ENCODE measurements around the gene PDE6B.

Gene PDE6B

GRCh38 chr4:602559-602942 lies 22.8 kb upstream of the PDE6B start:
- Histone ChIP-seq H3K9me3 (ENCODE audit: control insufficient read depth, low read length) (no peaks in the 10 kb centered on the region), H3K9ac (ENCODE audit: low read length) (no peak overlapping the region), H3K36me3 (ENCODE audit: control insufficient read depth, insufficient read depth, low read length, severe bottlenecking) (no peaks in the 10 kb centered on the region), H3K27me3 (replicated peaks; ENCODE audit: control insufficient read depth, insufficient read depth, low read length) (peaks cover 27% of the 10 kb centered on the region), H3K4me3 (ENCODE audit: low read length) (no peak overlapping the region), H3K4me1 (ENCODE audit: control insufficient read depth, insufficient read depth, low read length) (no peaks in the 10 kb centered on the region)
- no peak for DNase-seq (ENCODE audit: low read depth)

- Histone ChIP-seq H3K9ac (ENCODE audit: low read length) (no peak overlapping the region), H3K27me3 (replicated peaks; ENCODE audit: control insufficient read depth, insufficient read depth, low read length) (peaks cover 19% of the 10 kb centered on the region), H3K9me3 (ENCODE audit: control insufficient read depth, low read length) (no peaks in the 10 kb centered on the region), H3K4me1 (ENCODE audit: control insufficient read depth, insufficient read depth, low read length) (no peaks in the 10 kb centered on the region), H3K36me3 (ENCODE audit: control insufficient read depth, insufficient read depth, low read length, severe bottlenecking) (no peaks in the 10 kb centered on the region), H3K4me3 (ENCODE audit: low read length) (no peak overlapping the region)
- DNase-seq (ENCODE audit: low read depth) = no peak
These were observed 21.2 kb upstream of the PDE6B start for GRCh38 chr4:604131-604530.

GRCh38 chr4:605702-606425 lies 19.5 kb upstream of the PDE6B start:
- H3K36me3 ChIP-seq (ENCODE audit: control insufficient read depth, insufficient read depth, low read length, severe bottlenecking) = no peaks in the 10 kb centered on the region
- H3K4me3 ChIP-seq (ENCODE audit: low read length) = no peak overlapping the region
- no peaks in the 10 kb centered on the region for H3K9me3 ChIP-seq (ENCODE audit: control insufficient read depth, low read length)
- no peaks in the 10 kb centered on the region for H3K4me1 ChIP-seq (ENCODE audit: control insufficient read depth, insufficient read depth, low read length)
- H3K9ac ChIP-seq (ENCODE audit: low read length) = no peak overlapping the region
- peaks cover 10% of the 10 kb centered on the region for H3K27me3 ChIP-seq (replicated peaks; ENCODE audit: control insufficient read depth, insufficient read depth, low read length)
- DNase-seq (ENCODE audit: low read depth) = no peak

- H3K36me3 ChIP-seq (ENCODE audit: control insufficient read depth, insufficient read depth, low read length, severe bottlenecking) = no peaks in the 10 kb centered on the region
- no peak overlapping the region for H3K9ac ChIP-seq (ENCODE audit: low read length)
- H3K9me3 ChIP-seq (ENCODE audit: control insufficient read depth, low read length) = no peaks in the 10 kb centered on the region
- no peak for DNase-seq (ENCODE audit: low read depth)
- peaks cover 17% of the 10 kb centered on the region for H3K27me3 ChIP-seq (replicated peaks; ENCODE audit: control insufficient read depth, insufficient read depth, low read length)
- no peaks in the 10 kb centered on the region for H3K4me1 ChIP-seq (ENCODE audit: control insufficient read depth, insufficient read depth, low read length)
- H3K4me3 ChIP-seq (ENCODE audit: low read length) = no peak overlapping the region
These were observed 17.1 kb upstream of the PDE6B start for GRCh38 chr4:608236-608635.

GRCh38 chr4:609400-610050 lies 15.8 kb upstream of the PDE6B start:
- no peak overlapping the region for H3K4me3 ChIP-seq (ENCODE audit: low read length)
- H3K4me1 ChIP-seq (ENCODE audit: control insufficient read depth, insufficient read depth, low read length) = no peaks in the 10 kb centered on the region
- no peak for DNase-seq (ENCODE audit: low read depth)
- no peaks in the 10 kb centered on the region for H3K36me3 ChIP-seq (ENCODE audit: control insufficient read depth, insufficient read depth, low read length, severe bottlenecking)
- no peaks in the 10 kb centered on the region for H3K9me3 ChIP-seq (ENCODE audit: control insufficient read depth, low read length)
- H3K9ac ChIP-seq (ENCODE audit: low read length) = no peak overlapping the region
- H3K27me3 ChIP-seq (replicated peaks; ENCODE audit: control insufficient read depth, insufficient read depth, low read length) = peaks cover 29% of the 10 kb centered on the region

- DNase-seq (ENCODE audit: low read depth) = peak; percentile 48
- Histone ChIP-seq H3K36me3 (ENCODE audit: control insufficient read depth, insufficient read depth, low read length, severe bottlenecking) (no peaks in the 10 kb centered on the region), H3K4me1 (ENCODE audit: control insufficient read depth, insufficient read depth, low read length) (no peaks in the 10 kb centered on the region), H3K9me3 (ENCODE audit: control insufficient read depth, low read length) (no peaks in the 10 kb centered on the region), H3K27me3 (replicated peaks; ENCODE audit: control insufficient read depth, insufficient read depth, low read length) (peaks cover 26% of the 10 kb centered on the region), H3K9ac (ENCODE audit: low read length) (no peak overlapping the region), H3K4me3 (ENCODE audit: low read length) (no peak overlapping the region)
These were observed 14.7 kb upstream of the PDE6B start for GRCh38 chr4:610411-611261.

- Histone ChIP-seq H3K4me1 (ENCODE audit: control insufficient read depth, insufficient read depth, low read length) (no peaks in the 10 kb centered on the region), H3K27me3 (replicated peaks; ENCODE audit: control insufficient read depth, insufficient read depth, low read length) (peaks cover 22% of the 10 kb centered on the region), H3K9me3 (ENCODE audit: control insufficient read depth, low read length) (no peaks in the 10 kb centered on the region), H3K36me3 (ENCODE audit: control insufficient read depth, insufficient read depth, low read length, severe bottlenecking) (no peaks in the 10 kb centered on the region), H3K9ac (ENCODE audit: low read length) (no peak overlapping the region), H3K4me3 (ENCODE audit: low read length) (no peak overlapping the region)
- DNase-seq (ENCODE audit: low read depth) = no peak
These were observed 13.2 kb upstream of the PDE6B start for GRCh38 chr4:612052-612748.

- no peaks in the 10 kb centered on the region for H3K36me3 ChIP-seq (ENCODE audit: control insufficient read depth, insufficient read depth, low read length, severe bottlenecking)
- H3K9me3 ChIP-seq (ENCODE audit: control insufficient read depth, low read length) = no peaks in the 10 kb centered on the region
- H3K9ac ChIP-seq (ENCODE audit: low read length) = no peak overlapping the region
- H3K4me3 ChIP-seq (ENCODE audit: low read length) = no peak overlapping the region
- DNase-seq (ENCODE audit: low read depth) = no peak
- H3K27me3 ChIP-seq (replicated peaks; ENCODE audit: control insufficient read depth, insufficient read depth, low read length) = peaks cover 26% of the 10 kb centered on the region
- H3K4me1 ChIP-seq (ENCODE audit: control insufficient read depth, insufficient read depth, low read length) = no peaks in the 10 kb centered on the region
These were observed 12.6 kb upstream of the PDE6B start for GRCh38 chr4:612749-613125.

- no peak for DNase-seq (ENCODE audit: low read depth)
- Histone ChIP-seq H3K27me3 (replicated peaks; ENCODE audit: control insufficient read depth, insufficient read depth, low read length) (peaks cover 26% of the 10 kb centered on the region), H3K9ac (ENCODE audit: low read length) (no peak overlapping the region), H3K4me1 (ENCODE audit: control insufficient read depth, insufficient read depth, low read length) (no peaks in the 10 kb centered on the region), H3K9me3 (ENCODE audit: control insufficient read depth, low read length) (no peaks in the 10 kb centered on the region), H3K4me3 (ENCODE audit: low read length) (no peak overlapping the region), H3K36me3 (ENCODE audit: control insufficient read depth, insufficient read depth, low read length, severe bottlenecking) (no peaks in the 10 kb centered on the region)
These were observed 12.2 kb upstream of the PDE6B start for GRCh38 chr4:613126-613525.

GRCh38 chr4:616091-616490 lies 9.3 kb upstream of the PDE6B start:
- Histone ChIP-seq H3K9ac (ENCODE audit: low read length) (no peak overlapping the region), H3K4me1 (ENCODE audit: control insufficient read depth, insufficient read depth, low read length) (no peaks in the 10 kb centered on the region), H3K27me3 (replicated peaks; ENCODE audit: control insufficient read depth, insufficient read depth, low read length) (peaks cover 26% of the 10 kb centered on the region), H3K9me3 (ENCODE audit: control insufficient read depth, low read length) (no peaks in the 10 kb centered on the region), H3K4me3 (ENCODE audit: low read length) (no peak overlapping the region), H3K36me3 (ENCODE audit: control insufficient read depth, insufficient read depth, low read length, severe bottlenecking) (no peaks in the 10 kb centered on the region)
- DNase-seq (ENCODE audit: low read depth) = no peak
